Omental fat pad (tissue), 4 donors: ENCODE data around the gene MAGEB17. TPM values are rescaled to one million over a fixed set of nuclear protein-coding genes. Genes with fewer than 3 reads are reported as not detected.

Experiments used
- ATAC-seq: fragments of 150-250 bp; one replicate; pipeline ENCODE4 v1.9.1; 2016; ENCODE audit warnings: mild to moderate bottlenecking, moderate library complexity; ENCODE audit not compliant: low FRiP score
- DNase-seq: peaks from one replicate; pipeline ENCODE4 v3.0.0-alpha.2; 2019; ENCODE audit warnings: low spot score
- CTCF ChIP-seq, 3 donors: fragments of 450-650 bp; IDR thresholded peaks; one replicate each; pipeline ENCODE4 v1.5.1; 2016 to 2017; ENCODE audit warnings: antibody characterized with exemption in 3 of 3, mild to moderate bottlenecking in 3 of 3, moderate library complexity in 2 of 3
- total RNA-seq, 4 donors: library from RNA; depleted of rRNA; stranded (reverse); fragments of >200 nt; gene quantifications; one replicate each; pipeline ENCODE4 v1.1.0, GENCODE V29; 2016

MAGEB17 gene
- total RNA-seq, 4 donors from 2014 or later, result not detected

GRCh38 chrX:16205840-16206239 lies 38.6 kb downstream of the MAGEB17 start:
- ATAC-seq (no peak), DNase-seq (no peak)
- TF ChIP-seq CTCF (IDR thresholded peaks at IDR 0.05), result no peak

GRCh38 chrX:16207634-16208033 lies 40.4 kb downstream of the MAGEB17 start:
- no peak for TF ChIP-seq CTCF (IDR thresholded peaks at IDR 0.05)
- no peak for ATAC-seq
- DNase-seq, result no peak

GRCh38 chrX:16208601-16209000 lies 41.3 kb downstream of the MAGEB17 start:
- DNase-seq (no peak), ATAC-seq (no peak)
- TF ChIP-seq CTCF (IDR thresholded peaks at IDR 0.05), result no peak

GRCh38 chrX:16210061-16210460 lies 42.8 kb downstream of the MAGEB17 start:
- DNase-seq (no peak), ATAC-seq (no peak)
- no peak for TF ChIP-seq CTCF (IDR thresholded peaks at IDR 0.05)

- TF ChIP-seq CTCF (IDR thresholded peaks at IDR 0.05), result no peak
- no peak for DNase-seq
- ATAC-seq, result no peak
Observed at GRCh38 chrX:16212024-16212423, 44.7 kb downstream of the MAGEB17 start.

- TF ChIP-seq CTCF (IDR thresholded peaks at IDR 0.05), result no peak
- ATAC-seq (no peak), DNase-seq (no peak)
Observed at GRCh38 chrX:16212436-16212835, 45.2 kb downstream of the MAGEB17 start.

GRCh38 chrX:16213961-16214360 lies 46.7 kb downstream of the MAGEB17 start:
- no peak for ATAC-seq
- no peak for DNase-seq
- no peak for TF ChIP-seq CTCF (IDR thresholded peaks at IDR 0.05)
